Fibroblast of lung (primary cell): ENCODE results near the gene KRTAP9-2. TPM values are rescaled to one million over a fixed set of nuclear protein-coding genes. Genes with fewer than 3 reads are reported as not detected.
A peak's percentile ranks its signal among the peaks of the same experiment; 100 is the strongest.
"Not testable (repeated sequence)": the region's sequence is repeated elsewhere in the genome, so short reads cannot be mapped to it uniquely, and the experiment has no call there.

Experiments
- DNase-seq, 2 donors: peaks; one replicate each; pipeline versions ENCODE4 v3.0.0 to v3.0.0-alpha.2; 2010; ENCODE audit warnings: low read depth in 2 of 2
- H2AFZ ChIP-seq: 2 replicates; pipeline ENCODE4 v1.5.1; 2012; ENCODE audit warnings: low read length, control low read depth, inconsistent platforms
- H3K27ac ChIP-seq: 2 replicates; pipeline ENCODE4 v1.5.1; 2011; ENCODE audit warnings: low read length, control low read depth; ENCODE audit not compliant: insufficient read depth
- H3K27me3 ChIP-seq: 2 replicates; pipeline ENCODE4 v1.5.1; 2011; ENCODE audit warnings: mild to moderate bottlenecking, low read length; ENCODE audit not compliant: control insufficient read depth, insufficient read depth
- H3K36me3 ChIP-seq: 2 replicates; pipeline ENCODE4 v1.5.1; 2011; ENCODE audit warnings: low read length; ENCODE audit not compliant: control insufficient read depth, insufficient read depth
- H3K4me1 ChIP-seq: 2 replicates; pipeline ENCODE4 v1.5.1; 2011; ENCODE audit warnings: low read length; ENCODE audit not compliant: control insufficient read depth, insufficient read depth; ENCODE audit errors: extremely low read depth
- H3K4me2 ChIP-seq: 2 replicates; pipeline ENCODE4 v1.5.1; 2011; ENCODE audit warnings: low read length, control low read depth; ENCODE audit not compliant: insufficient read depth; ENCODE audit errors: extremely low read depth
- H3K4me3 ChIP-seq, 4 experiments: fragments of 200-600 bp in 1 of 4; sonication (generic) in 1 of 4; replicated peaks in 1 of 4; 2 replicates each; pipeline ENCODE4 v1.5.1; 2011 to 2016; ENCODE audit warnings: low read length in 4 of 4, low read depth in 3 of 4, mild to moderate bottlenecking in 3 of 4, control low read depth in 2 of 4, inconsistent platforms in 1 of 4, mixed read lengths in 1 of 4; ENCODE audit not compliant: insufficient read depth in 1 of 4; ENCODE audit errors: control extremely low read depth in 1 of 4
- H3K79me2 ChIP-seq: 2 replicates; pipeline ENCODE4 v1.5.1; 2012; ENCODE audit warnings: mild to moderate bottlenecking, low read length, inconsistent platforms; ENCODE audit not compliant: control insufficient read depth, insufficient read depth
- H3K9ac ChIP-seq: 2 replicates; pipeline ENCODE4 v1.5.1; 2011; ENCODE audit warnings: mild to moderate bottlenecking, low read length, control low read depth; ENCODE audit not compliant: insufficient read depth
- H3K9me3 ChIP-seq: 2 replicates; pipeline ENCODE4 v1.5.1; 2012; ENCODE audit warnings: low read depth, low read length; ENCODE audit not compliant: control insufficient read depth, insufficient read depth
- H4K20me1 ChIP-seq: 2 replicates; pipeline ENCODE4 v1.5.1; 2011; ENCODE audit warnings: low read length; ENCODE audit not compliant: control insufficient read depth, insufficient read depth; ENCODE audit errors: extremely low read depth
- EZH2 ChIP-seq: IDR thresholded peaks from 2 replicates; pipeline ENCODE4 v1.5.1; 2012; ENCODE audit warnings: low read length, control low read depth, mild to moderate bottlenecking; ENCODE audit errors: missing control alignments
- polyA minus RNA-seq: library from RNA; depleted of rRNA, polyadenylated mRNA; stranded (reverse); fragments of >200 nt; gene quantifications from 2 replicates; pipeline ENCODE4 v1.2.3, GENCODE V29; 2011; ENCODE audit warnings: low replicate concordance
- polyA plus RNA-seq, 2 donors: library from polyadenylated mRNA; depleted of rRNA in 1 of 2; stranded (reverse) in 1 of 2; unstranded in 1 of 2; fragments of >200 nt; gene quantifications; 2 replicates each; pipeline ENCODE4 v1.2.1, GENCODE V29; 2011 to 2012; ENCODE audit warnings: missing spikeins in 1 of 2
- total RNA-seq: library from RNA; depleted of rRNA; stranded (reverse); fragments of >200 nt; gene quantifications from 2 replicates; pipeline ENCODE4 v1.2.1, GENCODE V29; 2014
- TF ChIP-seq, protein P1 (sequence below), 2 donors: IDR thresholded peaks in 1 of 2; conservative IDR thresholded peaks in 1 of 2; 1 replicate in 1 of 2; 2 replicates in 1 of 2; pipeline ENCODE4 v1.5.1; 2011 to 2012; ENCODE audit warnings: low read length in 2 of 2, control low read depth in 1 of 2, inconsistent platforms in 1 of 2, low read depth in 1 of 2, mild to moderate bottlenecking in 1 of 2

The KRTAP9-2 gene
- total RNA-seq (not detected in 2 replicates), polyA plus RNA-seq (not detected in 2 replicates), polyA minus RNA-seq (not detected in 2 replicates)
- not detected in 2 replicates for polyA plus RNA-seq (2012)

- not testable (repeated sequence) for DNase-seq, H3K9me3 ChIP-seq, H3K9ac ChIP-seq, H2AFZ ChIP-seq, H3K27ac ChIP-seq, H3K4me3 ChIP-seq, H3K27me3 ChIP-seq, H3K36me3 ChIP-seq, H4K20me1 ChIP-seq, H3K4me2 ChIP-seq, H3K79me2 ChIP-seq, H3K4me1 ChIP-seq
Measured at GRCh38 chr17:41226598-41227095, at the start of gene KRTAP9-2. Gene KRTAP9-2 (plus strand): TSS chr17:41226648. CDS start chr17:41226655, 7 bp downstream.

DNA sequence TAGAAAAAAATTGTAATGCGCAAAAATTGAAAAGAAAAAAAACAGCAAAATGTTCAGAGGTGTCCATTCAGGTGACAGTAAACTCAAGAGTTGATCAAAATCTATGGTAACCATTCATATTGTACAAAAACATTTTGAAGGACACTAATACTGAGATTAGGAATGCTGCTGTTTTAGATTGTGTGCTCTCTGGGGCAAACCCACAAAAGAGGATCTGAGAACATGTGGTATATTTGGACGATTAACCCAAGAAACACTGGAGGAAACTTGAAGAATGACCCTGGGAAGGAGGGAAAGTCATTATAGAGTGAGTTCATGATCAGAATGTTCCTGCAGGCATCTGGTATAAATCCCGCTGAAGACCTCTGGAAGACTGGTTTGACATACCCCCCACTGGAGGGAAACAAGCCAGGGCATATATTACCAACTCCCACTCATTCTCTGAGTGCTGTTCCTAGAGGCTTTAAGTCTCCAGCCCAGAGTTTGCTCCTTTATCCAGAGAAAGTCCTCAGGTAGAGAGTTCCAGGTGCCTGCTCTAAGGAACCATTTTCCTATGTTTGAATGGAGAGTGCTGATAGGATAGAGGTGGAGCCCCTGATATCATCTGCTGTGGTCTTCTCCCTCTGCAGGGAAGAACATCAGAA, 49.6 kb upstream of the KRTAP9-2 start:
- Histone ChIP-seq H3K4me1 (peaks cover 7% of the 10 kb centered on the region), H3K27me3 (no peaks in the 10 kb centered on the region), H3K79me2 (no peaks in the 10 kb centered on the region), H2AFZ (no peak overlapping the region), H3K9me3 (no peaks in the 10 kb centered on the region), H3K4me3 (no peak overlapping the region), H3K9ac (no peak overlapping the region), H3K27ac (no peak overlapping the region), H3K4me2 (no peak overlapping the region), H3K36me3 (no peaks in the 10 kb centered on the region), H4K20me1 (no peaks in the 10 kb centered on the region)
- no peak for DNase-seq
- TF ChIP-seq, protein P1, sequence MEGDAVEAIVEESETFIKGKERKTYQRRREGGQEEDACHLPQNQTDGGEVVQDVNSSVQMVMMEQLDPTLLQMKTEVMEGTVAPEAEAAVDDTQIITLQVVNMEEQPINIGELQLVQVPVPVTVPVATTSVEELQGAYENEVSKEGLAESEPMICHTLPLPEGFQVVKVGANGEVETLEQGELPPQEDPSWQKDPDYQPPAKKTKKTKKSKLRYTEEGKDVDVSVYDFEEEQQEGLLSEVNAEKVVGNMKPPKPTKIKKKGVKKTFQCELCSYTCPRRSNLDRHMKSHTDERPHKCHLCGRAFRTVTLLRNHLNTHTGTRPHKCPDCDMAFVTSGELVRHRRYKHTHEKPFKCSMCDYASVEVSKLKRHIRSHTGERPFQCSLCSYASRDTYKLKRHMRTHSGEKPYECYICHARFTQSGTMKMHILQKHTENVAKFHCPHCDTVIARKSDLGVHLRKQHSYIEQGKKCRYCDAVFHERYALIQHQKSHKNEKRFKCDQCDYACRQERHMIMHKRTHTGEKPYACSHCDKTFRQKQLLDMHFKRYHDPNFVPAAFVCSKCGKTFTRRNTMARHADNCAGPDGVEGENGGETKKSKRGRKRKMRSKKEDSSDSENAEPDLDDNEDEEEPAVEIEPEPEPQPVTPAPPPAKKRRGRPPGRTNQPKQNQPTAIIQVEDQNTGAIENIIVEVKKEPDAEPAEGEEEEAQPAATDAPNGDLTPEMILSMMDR (conservative IDR thresholded peaks at IDR 0.05 in 1 of 2, IDR thresholded peaks at IDR 0.05 in 1 of 2; ENCODE audit: low read depth in 1 of 2, low read length in 2 of 2) = no peak
- no peak for TF ChIP-seq EZH2

DNA sequence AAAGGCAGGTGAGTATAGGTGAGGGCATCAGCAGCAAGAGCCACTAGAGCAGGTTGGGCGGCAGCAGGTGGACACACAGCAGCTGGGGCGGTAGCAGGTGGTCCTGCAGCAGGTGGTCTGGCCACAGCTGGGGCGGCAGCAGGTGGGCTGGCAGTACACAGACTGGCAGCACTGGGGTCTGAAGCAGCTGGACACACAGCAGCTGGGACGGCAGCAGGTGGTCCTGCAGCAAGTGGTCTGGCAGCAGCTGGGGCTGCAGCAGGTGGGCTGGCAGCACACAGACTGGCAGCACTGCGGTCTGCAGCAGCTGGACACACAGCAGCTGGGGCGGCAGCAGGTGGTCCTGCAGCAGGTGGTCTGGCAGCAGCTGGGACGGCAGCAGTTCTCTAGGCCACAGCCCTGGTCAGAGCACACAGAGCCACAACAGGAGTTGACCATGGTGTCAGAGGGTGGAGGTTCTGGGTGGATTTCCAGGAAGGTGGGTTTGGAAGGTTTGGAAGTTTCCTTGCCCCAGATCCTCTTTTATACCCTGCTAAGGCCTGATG, 48.6 kb upstream of the KRTAP9-2 start, which contains the start of gene KRTAP4-2:
Gene KRTAP4-2, minus strand, starts transcription at position 495 of the 545 bp plus-strand sequence. Its CDS starts 57 bp downstream, at position 438.
- no peak within 1 kb of the TSS for H3K9ac ChIP-seq
- H2AFZ ChIP-seq = peak within 1 kb of the TSS; percentile 31
- H3K27me3 ChIP-seq = no peaks in the 10 kb centered on the region
- H3K4me3 ChIP-seq = no peak within 1 kb of the TSS
- no peak for TF ChIP-seq EZH2
- TF ChIP-seq, protein P1 (conservative IDR thresholded peaks at IDR 0.05 in 1 of 2, IDR thresholded peaks at IDR 0.05 in 1 of 2; ENCODE audit: low read depth in 1 of 2, low read length in 2 of 2) = no peak
- no peaks in the 10 kb centered on the region for H4K20me1 ChIP-seq
- no peak within 1 kb of the TSS for H3K27ac ChIP-seq
- H3K4me2 ChIP-seq = no peak within 1 kb of the TSS
- no peaks in the 10 kb centered on the region for H3K9me3 ChIP-seq
- no peak for DNase-seq
- no peaks in the 10 kb centered on the region for H3K36me3 ChIP-seq
- peaks cover 7% of the 10 kb centered on the region for H3K4me1 ChIP-seq
- H3K79me2 ChIP-seq = no peaks in the 10 kb centered on the region
